ENCODE measurements around the gene HIGD1C. TPM values are rescaled to one million over a fixed set of nuclear protein-coding genes. Genes with fewer than 3 reads are reported as not detected.

HIGD1C gene
- not detected in 2 replicates for total RNA-seq

DNA sequence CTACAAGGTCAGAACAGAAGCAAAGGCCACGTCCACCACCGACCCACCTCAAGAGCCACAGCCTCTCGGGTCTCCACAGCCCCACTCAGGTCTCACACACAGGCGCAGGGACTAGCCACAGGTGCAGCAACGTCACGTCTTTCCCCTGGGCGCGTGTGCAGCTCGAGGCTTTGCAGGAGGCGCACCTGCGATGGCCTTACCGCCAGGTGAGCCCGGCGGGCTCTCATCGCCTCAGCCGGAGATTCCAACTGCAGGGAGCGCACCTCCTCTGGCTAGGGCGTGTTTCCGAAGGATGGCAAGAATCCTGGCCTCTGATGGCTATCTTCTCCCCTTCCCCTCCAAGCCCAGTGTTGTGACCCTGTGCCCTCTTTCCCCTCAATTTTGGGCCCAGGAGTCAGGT lies at the start of gene HIGD1C:
Gene HIGD1C (plus strand): TSS at position 35 of the 400 bp plus-strand sequence. CDS start 1,455 bp downstream, outside the sequence.

Other genes starting within 250 kb of the HIGD1C start
- 21.6 and 27.7 TPM in 2 replicates for gene ATF1, start 188.4 kb upstream of the HIGD1C start, total RNA-seq
- not detected in 2 replicates for gene TMPRSS12, start 109.6 kb upstream of the HIGD1C start, total RNA-seq
- gene SLC11A2, start 73.8 kb downstream of the HIGD1C start, total RNA-seq = 36.0 and 44.6 TPM in 2 replicates
- 35.1 and 42.4 TPM in 2 replicates for gene LETMD1, start 95.8 kb downstream of the HIGD1C start, total RNA-seq
- 14.4 and 17.4 TPM in 2 replicates for gene CSRNP2, start 131.1 kb downstream of the HIGD1C start, total RNA-seq
- gene TFCP2, start 220.6 kb downstream of the HIGD1C start, total RNA-seq = 10.0 and 16.1 TPM in 2 replicates